OCI-LY3 (cell line): ENCODE results near the gene CCDC191.
A peak's percentile ranks its signal among the peaks of the same experiment; 100 is the strongest.

Source experiments
- H2AFZ ChIP-seq: fragments of 200-600, 300-600 bp; shearing (Covaris generic); 2 replicates; pipeline ENCODE4 v1.6.0; 2014; ENCODE audit warnings: antibody characterized with exemption, low read depth, low read length
- H3K27ac ChIP-seq: fragments of 200-600, 300-600 bp; sonication (generic); 2 replicates; pipeline ENCODE4 v1.5.1; 2014; ENCODE audit warnings: mild to moderate bottlenecking, low read length, moderate library complexity, mixed read lengths
- H3K27me3 ChIP-seq: fragments of 200-600, 300-600 bp; sonication (generic); 2 replicates; pipeline ENCODE4 v1.6.1; 2014; ENCODE audit warnings: low read depth, low read length, mixed read lengths
- H3K36me3 ChIP-seq: fragments of 200-600, 300-600 bp; sonication (generic); replicated peaks from 2 replicates; pipeline ENCODE3; 2014; ENCODE audit warnings: low read depth, low read length, mixed read lengths
- H3K4me1 ChIP-seq: fragments of 300-600, 200-600 bp; sonication (generic); 2 replicates; pipeline ENCODE4 v1.6.1; 2014; ENCODE audit warnings: low read length, mixed read lengths
- H3K4me2 ChIP-seq: fragments of 200-600, 300-600 bp; sonication (generic); 2 replicates; pipeline ENCODE4 v1.6.1; 2014; ENCODE audit warnings: low read length, mixed read lengths
- H3K4me3 ChIP-seq: fragments of 300-600, 200-600 bp; sonication (generic); 2 replicates; pipeline ENCODE4 v1.5.1; 2014; ENCODE audit warnings: antibody characterized with exemption, mild to moderate bottlenecking, low read length, moderate library complexity
- H3K79me2 ChIP-seq: fragments of 300-600, 200-600 bp; shearing (Covaris generic); 2 replicates; pipeline ENCODE4 v1.6.1; 2014; ENCODE audit warnings: mild to moderate bottlenecking, low read length, mixed read lengths
- H3K9ac ChIP-seq: fragments of 300-600, 200-600 bp; shearing (Covaris generic); 2 replicates; pipeline ENCODE4 v1.6.0; 2014; ENCODE audit warnings: mild to moderate bottlenecking, low read length, moderate library complexity
- H3K9me3 ChIP-seq: fragments of 200-600, 300-600 bp; shearing (Covaris generic); 2 replicates; pipeline ENCODE4 v1.6.1; 2014; ENCODE audit warnings: low read length, mixed read lengths; ENCODE audit not compliant: insufficient read depth
- H4K20me1 ChIP-seq: fragments of 200-600, 300-600 bp; sonication (generic); 2 replicates; pipeline ENCODE4 v1.6.1; 2016; ENCODE audit warnings: low read length, mixed read lengths; ENCODE audit not compliant: insufficient read depth
- CTCF ChIP-seq: fragments of 200-600, 300-600 bp; sonication (generic); IDR thresholded peaks from 2 replicates; pipeline ENCODE4 v1.5.1; 2014; ENCODE audit warnings: antibody characterized with exemption, low read length, low read depth
- EZH2phosphoT487 ChIP-seq: fragments of 200-600 bp; shearing (Covaris generic); IDR thresholded peaks from 2 replicates; pipeline ENCODE4 v1.6.1; 2018; ENCODE audit warnings: antibody characterized with exemption, mixed run types, low read depth

Gene CCDC191

GRCh38 chr3:114020907-114021306 is 35.4 kb downstream of the CCDC191 start:
- Histone ChIP-seq H3K9ac (no peak overlapping the region), H3K4me1 (peaks cover 11% of the 10 kb centered on the region), H3K36me3 (no peaks in the 10 kb centered on the region), H2AFZ (no peak overlapping the region), H3K79me2 (no peaks in the 10 kb centered on the region), H3K27ac (no peak overlapping the region), H3K27me3 (no peaks in the 10 kb centered on the region), H3K9me3 (no peaks in the 10 kb centered on the region), H4K20me1 (no peaks in the 10 kb centered on the region), H3K4me3 (no peak overlapping the region), H3K4me2 (0 out of 2 replicates have a peak overlapping the region, but pooled peaks have one; percentile 18)
- no peak for TF ChIP-seq EZH2phosphoT487
- TF ChIP-seq CTCF = no peak

- Histone ChIP-seq H3K27me3 (no peaks in the 10 kb centered on the region), H3K9ac (no peak overlapping the region), H3K79me2 (no peaks in the 10 kb centered on the region), H3K9me3 (no peaks in the 10 kb centered on the region), H4K20me1 (no peaks in the 10 kb centered on the region), H3K36me3 (no peaks in the 10 kb centered on the region), H3K4me2 (no peak overlapping the region), H3K4me3 (no peak overlapping the region), H3K4me1 (peaks cover 11% of the 10 kb centered on the region), H3K27ac (no peak overlapping the region), H2AFZ (no peak overlapping the region)
- TF ChIP-seq CTCF = no peak
- no peak for TF ChIP-seq EZH2phosphoT487
Observed at GRCh38 chr3:114019486-114019885, 36.8 kb downstream of the CCDC191 start.

DNA sequence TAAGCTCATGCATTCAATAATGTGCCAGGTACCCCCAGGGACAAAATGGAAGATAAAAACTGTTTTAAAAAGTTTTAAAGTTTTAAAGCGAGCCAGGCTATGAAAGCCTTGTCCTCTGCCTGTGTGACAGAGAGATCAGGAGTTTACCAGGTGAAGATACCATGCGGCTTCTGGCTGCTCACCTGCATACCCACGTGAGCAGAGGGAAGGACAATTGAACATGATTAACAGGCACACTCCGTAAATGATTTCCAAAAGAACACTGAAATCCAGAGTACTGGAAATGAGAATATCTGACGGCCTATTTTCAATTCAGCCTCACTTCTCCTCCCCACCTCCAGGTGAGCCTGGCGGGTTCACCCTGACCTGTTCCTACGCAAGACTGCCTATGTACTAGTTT is 42.1 kb downstream of the CCDC191 start:
- H3K79me2 ChIP-seq = no peaks in the 10 kb centered on the region
- H4K20me1 ChIP-seq = no peaks in the 10 kb centered on the region
- no peak overlapping the region for H3K4me3 ChIP-seq
- no peak overlapping the region for H2AFZ ChIP-seq
- H3K27ac ChIP-seq = no peak overlapping the region
- no peak overlapping the region for H3K4me2 ChIP-seq
- no peaks in the 10 kb centered on the region for H3K9me3 ChIP-seq
- TF ChIP-seq CTCF (no peak), EZH2phosphoT487 (no peak)
- no peaks in the 10 kb centered on the region for H3K36me3 ChIP-seq
- H3K9ac ChIP-seq = no peak overlapping the region
- H3K4me1 ChIP-seq = peaks cover 23% of the 10 kb centered on the region
- no peaks in the 10 kb centered on the region for H3K27me3 ChIP-seq

GRCh38 chr3:114011059-114011797 is 45.1 kb downstream of the CCDC191 start:
- Histone ChIP-seq H3K4me3 (peak overlapping the region; percentile 54), H3K36me3 (no peaks in the 10 kb centered on the region), H2AFZ (peak overlapping the region; percentile 18; the same call in 1 of the 2 replicates), H3K9me3 (no peaks in the 10 kb centered on the region), H3K4me1 (peaks cover 24% of the 10 kb centered on the region), H3K27ac (peak overlapping the region; percentile 64), H3K79me2 (no peaks in the 10 kb centered on the region), H4K20me1 (no peaks in the 10 kb centered on the region), H3K4me2 (peak overlapping the region; percentile 59), H3K9ac (peak overlapping the region; percentile 15), H3K27me3 (no peaks in the 10 kb centered on the region)
- TF ChIP-seq EZH2phosphoT487 (no peak), CTCF (no peak)
